Mesothelial cell of epicardium (in vitro differentiated cells): Measurements from ENCODE around the gene SLC26A1. TPM values are rescaled to one million over a fixed set of nuclear protein-coding genes. Genes with fewer than 3 reads are reported as not detected.

ENCODE experiments used
- DNase-seq, 2 experiments: peaks; one replicate each; pipeline ENCODE4 v3.0.0; 2021; ENCODE audit warnings: low spot score in 2 of 2; ENCODE audit not compliant: unreplicated experiment in 2 of 2
- H3K27ac Mint-ChIP-seq: 2 replicates; pipeline ENCODE4 v1.8.0; 2021; ENCODE audit warnings: mixed read lengths
- H3K27me3 Mint-ChIP-seq: 2 replicates; pipeline ENCODE4 v1.8.0; 2021; ENCODE audit warnings: low read depth, mixed read lengths
- H3K36me3 Mint-ChIP-seq: 2 replicates; pipeline ENCODE4 v1.8.0; 2021; ENCODE audit warnings: mixed read lengths
- H3K4me1 Mint-ChIP-seq: 2 replicates; pipeline ENCODE4 v1.8.0; 2021; ENCODE audit warnings: mixed read lengths
- H3K4me3 Mint-ChIP-seq: 2 replicates; pipeline ENCODE4 v1.8.0; 2021; ENCODE audit warnings: mild to moderate bottlenecking, moderate library complexity, mixed read lengths
- H3K9me3 Mint-ChIP-seq: 2 replicates; pipeline ENCODE4 v1.8.0; 2021; ENCODE audit warnings: mixed read lengths
- total RNA-seq: library from RNA; stranded (reverse); gene quantifications from 3 replicates; pipeline ENCODE4 v1.2.1, GENCODE V29; 2021
- TF ChIP-seq, protein P1 (sequence below): fragments of 200-600 bp; sonication (generic); IDR thresholded peaks from one replicate; pipeline ENCODE4 v1.5.0; 2021; ENCODE audit warnings: antibody characterized with exemption; ENCODE audit not compliant: unreplicated experiment

The SLC26A1 gene
- total RNA-seq, 1 donor from 2014 or later: 0.63 TPM

DNA sequence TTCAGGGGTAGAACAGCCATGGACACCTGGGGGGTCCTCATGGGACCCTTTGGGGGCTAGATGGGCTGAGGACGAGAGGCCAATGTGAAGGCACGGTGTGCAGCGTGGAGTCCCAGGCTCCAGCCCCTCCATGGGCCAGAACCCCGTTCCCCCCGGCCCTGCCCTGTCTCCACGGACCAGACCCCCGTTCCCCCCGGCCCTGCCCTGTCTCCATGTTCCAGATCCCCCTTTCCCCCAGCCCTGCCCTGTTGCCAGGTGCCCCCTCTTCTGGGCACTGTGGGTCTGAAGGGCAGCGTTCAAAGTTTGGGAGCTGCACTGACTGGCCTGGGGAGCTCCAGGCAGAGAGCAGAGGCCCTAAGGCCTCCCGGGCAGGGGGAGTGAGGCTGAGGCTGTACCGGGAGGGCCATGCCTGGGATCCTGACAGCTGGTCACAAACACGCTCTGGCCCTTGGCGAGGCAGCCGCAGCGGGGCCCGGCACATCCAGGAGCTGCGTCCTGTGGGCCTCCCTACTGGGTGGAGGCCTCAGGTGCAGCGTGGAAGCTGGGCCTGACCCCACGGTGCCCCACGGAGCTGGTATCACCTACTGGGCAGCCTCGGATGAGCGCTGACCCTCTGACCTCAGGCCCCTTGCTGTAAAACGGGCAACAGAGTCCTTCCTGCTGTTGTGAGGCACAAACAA lies 28.7 kb downstream of the SLC26A1 start:
- peaks cover 16% of the 10 kb centered on the region for H3K27me3 Mint-ChIP-seq
- H3K4me3 Mint-ChIP-seq: no peak overlapping the region
- H3K4me1 Mint-ChIP-seq: no peaks in the 10 kb centered on the region
- H3K36me3 Mint-ChIP-seq: peaks cover 2% of the 10 kb centered on the region
- DNase-seq: no peak
- H3K9me3 Mint-ChIP-seq: no peaks in the 10 kb centered on the region
- H3K27ac Mint-ChIP-seq: no peak overlapping the region
- TF ChIP-seq, protein P1, sequence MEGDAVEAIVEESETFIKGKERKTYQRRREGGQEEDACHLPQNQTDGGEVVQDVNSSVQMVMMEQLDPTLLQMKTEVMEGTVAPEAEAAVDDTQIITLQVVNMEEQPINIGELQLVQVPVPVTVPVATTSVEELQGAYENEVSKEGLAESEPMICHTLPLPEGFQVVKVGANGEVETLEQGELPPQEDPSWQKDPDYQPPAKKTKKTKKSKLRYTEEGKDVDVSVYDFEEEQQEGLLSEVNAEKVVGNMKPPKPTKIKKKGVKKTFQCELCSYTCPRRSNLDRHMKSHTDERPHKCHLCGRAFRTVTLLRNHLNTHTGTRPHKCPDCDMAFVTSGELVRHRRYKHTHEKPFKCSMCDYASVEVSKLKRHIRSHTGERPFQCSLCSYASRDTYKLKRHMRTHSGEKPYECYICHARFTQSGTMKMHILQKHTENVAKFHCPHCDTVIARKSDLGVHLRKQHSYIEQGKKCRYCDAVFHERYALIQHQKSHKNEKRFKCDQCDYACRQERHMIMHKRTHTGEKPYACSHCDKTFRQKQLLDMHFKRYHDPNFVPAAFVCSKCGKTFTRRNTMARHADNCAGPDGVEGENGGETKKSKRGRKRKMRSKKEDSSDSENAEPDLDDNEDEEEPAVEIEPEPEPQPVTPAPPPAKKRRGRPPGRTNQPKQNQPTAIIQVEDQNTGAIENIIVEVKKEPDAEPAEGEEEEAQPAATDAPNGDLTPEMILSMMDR: no peak

DNA sequence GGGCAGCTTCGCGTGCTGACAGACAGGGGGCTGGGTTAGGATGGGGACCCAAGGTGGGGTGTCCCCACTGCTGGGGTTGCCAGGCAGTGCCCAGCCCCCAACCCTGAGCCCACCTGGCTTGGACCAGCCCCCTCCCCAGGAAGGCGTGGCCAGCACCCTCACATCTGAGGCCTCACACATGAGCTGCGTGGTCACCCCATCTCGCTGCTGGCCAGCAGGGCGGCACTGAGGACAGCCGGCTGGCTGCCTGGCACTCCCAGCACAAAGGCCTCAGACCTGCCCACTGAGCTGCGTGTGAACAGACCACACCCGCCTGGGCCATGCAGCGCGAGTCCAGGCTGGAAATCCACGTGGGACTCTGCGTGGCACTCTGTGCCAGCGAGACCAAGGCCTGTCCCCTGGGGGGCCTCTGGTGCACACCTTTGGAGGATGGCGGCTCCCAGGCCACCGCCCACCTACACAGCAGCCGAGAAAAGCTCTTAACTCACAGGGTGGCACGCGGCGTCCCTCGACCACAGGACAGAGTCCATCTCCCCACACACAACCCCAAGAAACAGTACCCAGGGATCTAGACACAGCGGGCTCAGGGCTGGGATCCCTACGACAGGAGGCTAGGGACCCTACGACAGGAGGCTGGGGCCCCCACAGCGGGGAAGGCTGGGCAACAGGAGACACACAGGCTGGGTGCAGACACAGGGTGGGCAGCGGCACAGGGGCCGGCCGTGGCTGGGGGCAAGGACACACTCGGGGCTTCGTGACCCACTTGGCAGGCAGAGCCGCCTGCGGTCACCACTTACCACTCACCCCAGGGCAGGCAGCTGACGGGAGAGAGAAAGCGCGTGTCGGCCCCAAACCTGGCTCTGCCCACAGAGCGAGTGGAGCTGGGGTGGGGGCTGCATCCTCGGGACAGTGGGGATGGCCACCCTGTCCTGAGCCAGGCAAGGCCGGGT lies 29.7 kb downstream of the SLC26A1 start:
- H3K27me3 Mint-ChIP-seq: peaks cover 9% of the 10 kb centered on the region
- TF ChIP-seq, protein P1: no peak
- no peaks in the 10 kb centered on the region for H3K4me1 Mint-ChIP-seq
- DNase-seq: no peak
- H3K4me3 Mint-ChIP-seq: no peak overlapping the region
- H3K36me3 Mint-ChIP-seq: peaks cover 2% of the 10 kb centered on the region
- no peaks in the 10 kb centered on the region for H3K9me3 Mint-ChIP-seq
- no peak overlapping the region for H3K27ac Mint-ChIP-seq

DNA sequence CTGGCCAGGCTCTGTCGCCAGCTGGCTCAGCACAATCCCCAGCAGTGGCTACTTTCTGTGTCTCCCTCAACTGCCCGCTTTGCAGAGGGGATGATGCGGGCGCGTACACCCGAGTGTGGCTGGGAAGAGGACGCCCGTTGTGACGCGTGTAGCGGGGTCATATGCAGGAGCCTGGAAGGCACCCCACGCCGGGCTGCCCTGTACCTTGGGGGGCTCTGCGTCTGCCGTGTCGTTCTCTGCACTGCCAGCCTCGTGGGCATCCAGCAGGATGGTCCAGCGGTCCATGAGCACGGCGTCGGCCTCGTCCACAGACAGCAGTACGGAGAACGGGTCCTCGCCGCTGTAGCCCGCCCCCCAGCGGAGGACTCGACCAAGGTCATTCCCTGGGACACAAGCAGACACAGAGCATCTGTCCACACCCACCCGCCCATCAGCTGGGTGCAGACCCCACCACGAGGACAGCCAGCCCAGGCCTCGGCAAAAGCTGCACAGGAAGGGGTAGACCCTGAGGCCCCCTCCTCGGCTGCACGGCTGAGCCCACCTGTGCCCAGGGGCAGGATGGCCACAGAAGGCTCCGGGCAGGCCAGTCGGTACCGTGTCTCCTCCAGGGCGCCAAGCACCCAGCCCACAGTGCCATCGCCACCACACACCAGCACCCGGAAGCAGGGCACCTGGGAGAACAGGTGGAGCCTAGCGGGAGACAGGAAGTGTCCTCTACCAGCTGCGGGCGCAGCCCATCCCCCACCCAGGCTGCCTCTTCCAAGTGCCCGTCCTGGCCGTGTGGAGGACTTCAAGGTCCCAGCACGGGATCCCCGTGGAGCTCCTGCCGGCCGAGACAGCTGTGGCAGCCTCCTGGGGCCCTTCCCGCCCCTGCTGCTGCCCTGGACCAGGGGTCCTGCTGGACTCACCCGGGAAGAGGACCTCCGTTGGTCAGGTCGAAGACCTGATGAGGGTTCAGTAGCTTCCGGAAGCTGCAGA lies 30.7 kb downstream of the SLC26A1 start:
- H3K36me3 Mint-ChIP-seq: peaks cover 5% of the 10 kb centered on the region
- TF ChIP-seq, protein P1: no peak
- no peak overlapping the region for H3K4me3 Mint-ChIP-seq
- H3K4me1 Mint-ChIP-seq: no peaks in the 10 kb centered on the region
- no peak overlapping the region for H3K27ac Mint-ChIP-seq
- H3K27me3 Mint-ChIP-seq: peaks cover 4% of the 10 kb centered on the region
- no peaks in the 10 kb centered on the region for H3K9me3 Mint-ChIP-seq
- DNase-seq: no peak

DNA sequence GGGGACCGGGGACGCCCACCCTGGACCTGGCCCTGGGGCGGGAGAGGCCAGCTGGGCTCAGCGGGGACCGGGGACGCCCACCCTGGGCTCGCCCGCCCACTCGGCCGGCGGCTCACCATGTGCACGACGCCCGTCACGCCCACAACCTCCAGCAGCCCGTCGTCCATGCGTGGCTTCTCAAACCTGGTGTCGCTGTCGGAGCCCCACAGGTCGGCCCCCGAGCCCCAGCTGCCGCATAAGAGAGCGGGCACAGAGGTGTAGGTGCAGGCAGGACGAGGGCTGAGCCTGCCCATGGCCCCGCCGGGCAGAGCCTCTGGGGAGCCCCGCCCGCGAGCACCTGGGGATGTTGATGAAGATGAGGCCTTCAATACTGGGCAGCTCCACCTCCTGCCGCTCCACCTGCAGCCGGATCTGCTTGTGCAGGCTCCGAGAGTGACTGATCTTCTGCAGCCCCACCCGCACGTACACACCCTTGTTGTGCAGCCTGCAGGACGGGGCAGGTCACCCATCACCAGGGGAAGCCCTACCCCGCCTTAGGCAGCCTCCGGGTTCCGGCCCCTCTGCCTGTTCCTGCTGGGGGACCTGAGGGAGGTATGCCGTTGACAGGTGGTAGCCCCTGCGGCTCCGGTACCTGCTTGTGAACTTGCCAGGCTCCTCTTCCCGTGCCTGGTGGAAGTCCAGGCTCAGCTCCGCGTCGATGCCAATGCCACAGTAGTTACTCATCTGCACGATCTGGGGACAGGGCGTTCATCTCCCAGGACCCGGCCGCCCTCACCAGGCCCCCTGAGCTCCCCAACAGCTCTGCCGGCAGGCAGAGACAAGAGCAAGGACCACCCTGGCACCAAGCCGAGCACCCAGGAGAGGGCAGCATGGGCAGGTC lies 31.6 kb downstream of the SLC26A1 start:
- Mint-ChIP-seq H3K27ac (no peak overlapping the region), H3K27me3 (peaks cover 2% of the 10 kb centered on the region), H3K9me3 (no peaks in the 10 kb centered on the region), H3K4me3 (no peak overlapping the region), H3K36me3 (peaks cover 6% of the 10 kb centered on the region), H3K4me1 (no peaks in the 10 kb centered on the region)
- TF ChIP-seq, protein P1: no peak
- no peak for DNase-seq
